ENCODE results near the gene DLGAP1. TPM values are rescaled to one million over a fixed set of nuclear protein-coding genes. Genes with fewer than 3 reads are reported as not detected.
A peak's percentile ranks its signal among the peaks of the same experiment; 100 is the strongest.

The DLGAP1 gene
- total RNA-seq, 1 donor from 2014 or later = 0.52 TPM

- no peak for DNase-seq (ENCODE audit: low spot score)
These were observed 763.4 kb downstream of the DLGAP1 start for GRCh38 chr18:3691705-3692104.

- no peak for DNase-seq (ENCODE audit: low spot score)
These were observed 764.4 kb downstream of the DLGAP1 start for GRCh38 chr18:3690764-3691066.

GRCh38 chr18:3689986-3690763 lies 764.9 kb downstream of the DLGAP1 start:
- no peak for DNase-seq (ENCODE audit: low spot score)

- DNase-seq (ENCODE audit: low spot score) = no peak
These were observed 766.0 kb downstream of the DLGAP1 start for GRCh38 chr18:3689091-3689490.

- DNase-seq (ENCODE audit: low spot score) = no peak
These were observed 766.4 kb downstream of the DLGAP1 start for GRCh38 chr18:3688690-3689089.

- DNase-seq (ENCODE audit: low spot score) = no peak
These were observed 771.6 kb downstream of the DLGAP1 start for GRCh38 chr18:3683483-3683882.

- DNase-seq (ENCODE audit: low spot score) = no peak
These were observed 773.0 kb downstream of the DLGAP1 start for GRCh38 chr18:3682061-3682460.

- DNase-seq (ENCODE audit: low spot score) = no peak
These were observed 775.9 kb downstream of the DLGAP1 start for GRCh38 chr18:3679241-3679640.

GRCh38 chr18:3675994-3676393 lies 779.1 kb downstream of the DLGAP1 start:
- no peak for DNase-seq (ENCODE audit: low spot score)

GRCh38 chr18:3675446-3675845 lies 779.7 kb downstream of the DLGAP1 start:
- no peak for DNase-seq (ENCODE audit: low spot score)

GRCh38 chr18:3671176-3671575 lies 783.9 kb downstream of the DLGAP1 start:
- no peak for DNase-seq (ENCODE audit: low spot score)

- no peak for DNase-seq (ENCODE audit: low spot score)
These were observed 785.7 kb downstream of the DLGAP1 start for GRCh38 chr18:3669376-3669775.

- DNase-seq (ENCODE audit: low spot score) = no peak
These were observed 787.6 kb downstream of the DLGAP1 start for GRCh38 chr18:3667255-3668137.

- DNase-seq (ENCODE audit: low spot score) = no peak
These were observed 788.4 kb downstream of the DLGAP1 start for GRCh38 chr18:3666526-3667254.

- peak; percentile 88 for DNase-seq (ENCODE audit: low spot score)
These were observed 789.2 kb downstream of the DLGAP1 start for GRCh38 chr18:3665780-3666525.

- no peak for DNase-seq (ENCODE audit: low spot score)
These were observed 789.9 kb downstream of the DLGAP1 start for GRCh38 chr18:3665204-3665603.

GRCh38 chr18:3664563-3665178 lies 790.4 kb downstream of the DLGAP1 start:
- no peak for DNase-seq (ENCODE audit: low spot score)

- DNase-seq (ENCODE audit: low spot score) = no peak
These were observed 791.1 kb downstream of the DLGAP1 start for GRCh38 chr18:3663870-3664512.

- no peak for DNase-seq (ENCODE audit: low spot score)
These were observed 793.1 kb downstream of the DLGAP1 start for GRCh38 chr18:3661989-3662388.

GRCh38 chr18:3660739-3661515 lies 794.2 kb downstream of the DLGAP1 start:
- no peak for DNase-seq (ENCODE audit: low spot score)
